HG03060 (cell line): ENCODE measurements around the gene SZT2.
"Not testable (repeated sequence)": the region's sequence is repeated elsewhere in the genome, so short reads cannot be mapped to it uniquely, and the experiment has no call there.

Source experiments
- ATAC-seq: cut with Tn5 transposase; IDR thresholded peaks from one replicate; pipeline ENCODE4 v1.9.1; 2021; ENCODE audit warnings: low read depth, moderate number of reproducible peaks; ENCODE audit not compliant: unreplicated experiment

SZT2 gene

GRCh38 chr1:43383449-43383848, 6.2 kb upstream of the SZT2 start:
- ATAC-seq: no peak

GRCh38 chr1:43386676-43387075, 3.0 kb upstream of the SZT2 start:
- ATAC-seq: no peak

GRCh38 chr1:43387976-43388599, 1.6 kb upstream of the SZT2 start:
- no peak for ATAC-seq

- ATAC-seq: no peak
These were observed 1.1 kb upstream of the SZT2 start for GRCh38 chr1:43388613-43389012.

GRCh38 chr1:43392702-43393101, 3.0 kb downstream of the SZT2 start:
- ATAC-seq: no peak

- no peak for ATAC-seq
These were observed 5.8 kb downstream of the SZT2 start for GRCh38 chr1:43395523-43395922.

GRCh38 chr1:43396059-43396458, 6.4 kb downstream of the SZT2 start:
- ATAC-seq: no peak

GRCh38 chr1:43398227-43398626, 8.5 kb downstream of the SZT2 start:
- no peak for ATAC-seq

GRCh38 chr1:43400441-43400840, 10.7 kb downstream of the SZT2 start:
- ATAC-seq: not testable (repeated sequence)

GRCh38 chr1:43402089-43402865, 12.6 kb downstream of the SZT2 start:
- no peak for ATAC-seq

- ATAC-seq: no peak
These were observed 14.7 kb downstream of the SZT2 start for GRCh38 chr1:43404353-43404752.

- ATAC-seq: no peak
These were observed 15.6 kb downstream of the SZT2 start for GRCh38 chr1:43405219-43405875.

- ATAC-seq: no peak
These were observed 16.2 kb downstream of the SZT2 start for GRCh38 chr1:43405876-43406234.

- no peak for ATAC-seq
These were observed 20.9 kb downstream of the SZT2 start for GRCh38 chr1:43410571-43410970.

- not testable (repeated sequence) for ATAC-seq
These were observed 23.7 kb downstream of the SZT2 start for GRCh38 chr1:43413426-43413825.

- no peak for ATAC-seq
These were observed 25.0 kb downstream of the SZT2 start for GRCh38 chr1:43414634-43415223.

- ATAC-seq: no peak
These were observed 26.2 kb downstream of the SZT2 start for GRCh38 chr1:43415901-43416300.

GRCh38 chr1:43418858-43419257, 29.2 kb downstream of the SZT2 start:
- ATAC-seq: no peak

- ATAC-seq: no peak
These were observed 30.1 kb downstream of the SZT2 start for GRCh38 chr1:43419627-43420425.

GRCh38 chr1:43420874-43421273, 31.2 kb downstream of the SZT2 start:
- ATAC-seq: no peak

GRCh38 chr1:43421396-43421795, 31.7 kb downstream of the SZT2 start:
- no peak for ATAC-seq
